Activated CD8-positive, alpha-beta memory T cell treated with anti-CD3 and anti-CD28 coated beads, Interleukin-2, amount 10 ng/mL, durations not matched to agents 7 days and 5 days (primary cell): ENCODE data around the gene KDM3A. TPM values are rescaled to one million over a fixed set of nuclear protein-coding genes. Genes with fewer than 3 reads are reported as not detected.
A peak's percentile ranks its signal among the peaks of the same experiment; 100 is the strongest.

Source experiments
- ATAC-seq: fragments of 150-1000 bp; cut with Tn5 transposase; one replicate; pipeline ENCODE4 v1.10.0; 2021; ENCODE audit warnings: moderate library complexity
- CTCF ChIA-PET: fragments of 350-600 bp; sonication (Branson Sonifier 250); formaldehyde crosslinking; loops from one replicate; lab custom pipeline; 2021; ENCODE audit warnings: antibody characterized with exemption; lab: Charles Lee
- DNase-seq: peaks from one replicate; pipeline ENCODE4 v3.0.0-alpha.2; 2020
- H3K27ac Mint-ChIP-seq: one replicate; pipeline ENCODE4 v1.8.0; 2021; ENCODE audit warnings: mild to moderate bottlenecking, mixed read lengths
- H3K27me3 Mint-ChIP-seq: one replicate; pipeline ENCODE4 v1.8.0; 2021; ENCODE audit warnings: mixed read lengths
- H3K36me3 Mint-ChIP-seq: one replicate; pipeline ENCODE4 v1.8.0; 2021; ENCODE audit warnings: mild to moderate bottlenecking, mixed read lengths
- H3K4me1 Mint-ChIP-seq: one replicate; pipeline ENCODE4 v1.8.0; 2021; ENCODE audit warnings: mixed read lengths
- H3K4me3 Mint-ChIP-seq: one replicate; pipeline ENCODE4 v1.8.0; 2021; ENCODE audit warnings: mild to moderate bottlenecking, moderate library complexity, mixed read lengths
- H3K9me3 Mint-ChIP-seq: one replicate; pipeline ENCODE4 v1.8.0; 2022; ENCODE audit warnings: low read depth, mixed read lengths
- total RNA-seq, 2 experiments: library from RNA; stranded (reverse); gene quantifications; one replicate each; pipeline ENCODE4 v1.2.3, GENCODE V29; 2021

The KDM3A gene, protein sequence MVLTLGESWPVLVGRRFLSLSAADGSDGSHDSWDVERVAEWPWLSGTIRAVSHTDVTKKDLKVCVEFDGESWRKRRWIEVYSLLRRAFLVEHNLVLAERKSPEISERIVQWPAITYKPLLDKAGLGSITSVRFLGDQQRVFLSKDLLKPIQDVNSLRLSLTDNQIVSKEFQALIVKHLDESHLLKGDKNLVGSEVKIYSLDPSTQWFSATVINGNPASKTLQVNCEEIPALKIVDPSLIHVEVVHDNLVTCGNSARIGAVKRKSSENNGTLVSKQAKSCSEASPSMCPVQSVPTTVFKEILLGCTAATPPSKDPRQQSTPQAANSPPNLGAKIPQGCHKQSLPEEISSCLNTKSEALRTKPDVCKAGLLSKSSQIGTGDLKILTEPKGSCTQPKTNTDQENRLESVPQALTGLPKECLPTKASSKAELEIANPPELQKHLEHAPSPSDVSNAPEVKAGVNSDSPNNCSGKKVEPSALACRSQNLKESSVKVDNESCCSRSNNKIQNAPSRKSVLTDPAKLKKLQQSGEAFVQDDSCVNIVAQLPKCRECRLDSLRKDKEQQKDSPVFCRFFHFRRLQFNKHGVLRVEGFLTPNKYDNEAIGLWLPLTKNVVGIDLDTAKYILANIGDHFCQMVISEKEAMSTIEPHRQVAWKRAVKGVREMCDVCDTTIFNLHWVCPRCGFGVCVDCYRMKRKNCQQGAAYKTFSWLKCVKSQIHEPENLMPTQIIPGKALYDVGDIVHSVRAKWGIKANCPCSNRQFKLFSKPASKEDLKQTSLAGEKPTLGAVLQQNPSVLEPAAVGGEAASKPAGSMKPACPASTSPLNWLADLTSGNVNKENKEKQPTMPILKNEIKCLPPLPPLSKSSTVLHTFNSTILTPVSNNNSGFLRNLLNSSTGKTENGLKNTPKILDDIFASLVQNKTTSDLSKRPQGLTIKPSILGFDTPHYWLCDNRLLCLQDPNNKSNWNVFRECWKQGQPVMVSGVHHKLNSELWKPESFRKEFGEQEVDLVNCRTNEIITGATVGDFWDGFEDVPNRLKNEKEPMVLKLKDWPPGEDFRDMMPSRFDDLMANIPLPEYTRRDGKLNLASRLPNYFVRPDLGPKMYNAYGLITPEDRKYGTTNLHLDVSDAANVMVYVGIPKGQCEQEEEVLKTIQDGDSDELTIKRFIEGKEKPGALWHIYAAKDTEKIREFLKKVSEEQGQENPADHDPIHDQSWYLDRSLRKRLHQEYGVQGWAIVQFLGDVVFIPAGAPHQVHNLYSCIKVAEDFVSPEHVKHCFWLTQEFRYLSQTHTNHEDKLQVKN (N-terminal part only)
- total RNA-seq: 10 to 100 TPM; 49.6 to 56.7 TPM

GRCh38 chr2:86440631-86441391, at the start of gene KDM3A:
Gene KDM3A (plus strand): TSS chr2:86441371. CDS start chr2:86442048, 677 bp downstream.
- peaks cover 42% of the 10 kb centered on the region for H3K4me1 Mint-ChIP-seq
- peak within 1 kb of the TSS; percentile 89 for H3K4me3 Mint-ChIP-seq
- H3K27ac Mint-ChIP-seq: peak within 1 kb of the TSS; percentile 100
- peak; percentile 88 for ATAC-seq
- H3K36me3 Mint-ChIP-seq: peaks cover 51% of the 10 kb centered on the region
- peaks cover 5% of the 10 kb centered on the region for H3K27me3 Mint-ChIP-seq
- DNase-seq: peak; percentile 100
- CTCF ChIA-PET: interaction anchor here (1.0 to 1.9 kb wide), 4 partner anchors 19 to 220 kb away, joined by 3 to 8 read pairs (median 5); no protein-coding TSS in a partner anchor
- peaks cover 22% of the 10 kb centered on the region for H3K9me3 Mint-ChIP-seq

- H3K9me3 Mint-ChIP-seq: peaks cover 3% of the 10 kb centered on the region
- H3K27ac Mint-ChIP-seq: no peak overlapping the region
- CTCF ChIA-PET: no interaction called here
- H3K4me1 Mint-ChIP-seq: peaks cover 6% of the 10 kb centered on the region
- no peaks in the 10 kb centered on the region for H3K36me3 Mint-ChIP-seq
- H3K4me3 Mint-ChIP-seq: no peak overlapping the region
- ATAC-seq: no peak
- no peak for DNase-seq
- peaks cover 4% of the 10 kb centered on the region for H3K27me3 Mint-ChIP-seq
These were observed 48.2 kb upstream of the KDM3A start for GRCh38 chr2:86392873-86393518.

DNA sequence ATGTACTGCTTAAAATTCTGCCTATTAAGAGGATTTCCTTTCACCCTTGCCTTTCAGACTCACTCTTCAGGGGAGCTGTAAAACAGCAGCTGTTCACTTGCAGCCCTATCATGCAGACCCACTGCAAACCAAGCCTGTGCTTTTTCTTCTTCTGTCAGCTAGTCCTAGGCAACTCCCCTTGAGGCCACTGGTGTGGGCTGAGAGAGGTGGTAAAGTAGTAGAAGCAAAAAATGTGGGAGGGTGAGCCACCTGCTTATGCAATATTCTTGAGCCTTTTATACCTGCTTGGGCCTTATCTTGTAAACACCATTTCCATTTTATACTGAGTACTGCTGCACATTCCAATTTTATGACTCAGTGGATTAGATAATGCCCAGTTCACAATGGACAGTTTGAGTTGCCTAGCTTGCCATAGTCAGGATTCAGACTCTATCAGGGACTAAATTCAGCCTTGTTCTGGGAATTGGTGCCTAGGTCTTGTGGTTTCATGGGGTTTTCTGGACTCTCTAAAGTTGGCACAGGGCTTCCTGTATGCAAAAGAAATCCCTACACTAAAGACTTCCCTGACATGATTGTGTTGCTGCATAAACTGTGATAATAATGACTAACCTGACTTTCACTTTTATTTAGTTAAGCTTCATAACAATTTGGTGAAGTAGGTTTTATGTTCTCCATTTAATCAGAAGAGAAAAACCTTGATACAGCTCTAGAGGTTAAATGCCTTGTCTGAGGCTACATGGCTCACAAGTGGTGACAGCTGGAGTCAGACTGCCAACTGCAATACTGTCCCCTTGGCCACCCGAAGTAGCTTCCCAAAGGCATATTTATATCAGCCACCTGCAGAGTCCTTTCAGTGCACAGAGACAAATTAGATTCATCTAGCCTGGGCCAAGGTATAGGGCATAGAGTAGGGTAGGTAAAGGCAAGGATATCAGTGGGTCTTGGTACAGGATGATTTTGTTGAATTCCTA, 47.4 kb upstream of the KDM3A start:
- Mint-ChIP-seq H3K4me1 (peaks cover 6% of the 10 kb centered on the region), H3K27ac (no peak overlapping the region), H3K27me3 (peaks cover 6% of the 10 kb centered on the region), H3K4me3 (no peak overlapping the region), H3K9me3 (peaks cover 3% of the 10 kb centered on the region), H3K36me3 (no peaks in the 10 kb centered on the region)
- DNase-seq: no peak
- CTCF ChIA-PET: no interaction called here
- ATAC-seq: no peak

DNA sequence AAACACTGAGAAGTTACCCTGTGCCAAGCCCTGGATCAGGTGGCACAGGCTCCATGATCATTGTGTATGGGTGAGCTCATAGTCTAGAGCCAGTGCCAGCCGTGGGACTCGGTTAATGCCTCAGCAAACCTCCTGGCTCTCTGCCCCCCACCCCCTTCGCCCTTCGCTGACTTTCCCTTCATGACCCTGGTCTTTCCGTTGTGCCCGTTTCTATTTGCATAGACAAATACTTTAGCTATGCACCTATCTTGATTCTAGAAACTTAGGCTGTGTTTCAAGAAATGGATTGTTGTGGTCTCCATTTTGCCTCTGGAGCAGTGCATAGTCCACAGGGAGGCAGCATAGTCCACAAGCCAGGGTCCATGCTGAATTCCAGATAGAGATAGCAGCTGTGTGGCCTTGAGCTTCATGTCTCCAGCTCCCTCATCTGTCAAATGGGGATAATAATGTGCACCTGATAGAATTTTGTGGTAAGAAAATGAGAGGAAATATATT, 44.8 kb upstream of the KDM3A start:
- H3K36me3 Mint-ChIP-seq: peaks cover 1% of the 10 kb centered on the region
- no peak overlapping the region for H3K27ac Mint-ChIP-seq
- ATAC-seq (no peak), DNase-seq (no peak)
- H3K9me3 Mint-ChIP-seq: peaks cover 3% of the 10 kb centered on the region
- no peak overlapping the region for H3K4me3 Mint-ChIP-seq
- H3K4me1 Mint-ChIP-seq: peaks cover 6% of the 10 kb centered on the region
- CTCF ChIA-PET: interaction anchor here (0.7 to 1.4 kb wide), 4 partner anchors 24 to 267 kb away, joined by 3 read pairs; no protein-coding TSS in a partner anchor
- H3K27me3 Mint-ChIP-seq: peaks cover 10% of the 10 kb centered on the region

DNA sequence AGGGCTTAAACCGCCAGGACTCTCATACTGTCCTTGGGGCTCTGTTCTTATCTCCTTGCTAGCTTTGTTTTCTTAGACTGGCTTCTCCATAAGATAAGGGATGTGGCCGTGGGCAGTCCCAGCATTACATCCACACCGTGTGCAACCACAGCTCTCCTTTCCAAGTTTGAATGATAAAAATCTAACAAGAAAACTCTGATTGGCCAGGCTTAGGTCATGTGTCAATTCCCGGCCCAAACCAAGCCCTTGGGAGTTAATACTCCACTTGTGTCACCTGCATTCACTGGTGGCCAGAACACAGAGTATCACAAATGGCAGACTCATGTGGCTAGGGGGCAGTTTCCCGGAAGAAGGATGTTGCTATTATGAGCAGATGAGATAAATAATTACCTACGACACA, 43.2 kb upstream of the KDM3A start:
- Mint-ChIP-seq H3K27ac (no peak overlapping the region), H3K9me3 (no peaks in the 10 kb centered on the region), H3K36me3 (peaks cover 1% of the 10 kb centered on the region), H3K4me1 (peaks cover 6% of the 10 kb centered on the region), H3K4me3 (no peak overlapping the region), H3K27me3 (peaks cover 7% of the 10 kb centered on the region)
- DNase-seq (no peak), ATAC-seq (no peak)
- CTCF ChIA-PET: no interaction called here

DNA sequence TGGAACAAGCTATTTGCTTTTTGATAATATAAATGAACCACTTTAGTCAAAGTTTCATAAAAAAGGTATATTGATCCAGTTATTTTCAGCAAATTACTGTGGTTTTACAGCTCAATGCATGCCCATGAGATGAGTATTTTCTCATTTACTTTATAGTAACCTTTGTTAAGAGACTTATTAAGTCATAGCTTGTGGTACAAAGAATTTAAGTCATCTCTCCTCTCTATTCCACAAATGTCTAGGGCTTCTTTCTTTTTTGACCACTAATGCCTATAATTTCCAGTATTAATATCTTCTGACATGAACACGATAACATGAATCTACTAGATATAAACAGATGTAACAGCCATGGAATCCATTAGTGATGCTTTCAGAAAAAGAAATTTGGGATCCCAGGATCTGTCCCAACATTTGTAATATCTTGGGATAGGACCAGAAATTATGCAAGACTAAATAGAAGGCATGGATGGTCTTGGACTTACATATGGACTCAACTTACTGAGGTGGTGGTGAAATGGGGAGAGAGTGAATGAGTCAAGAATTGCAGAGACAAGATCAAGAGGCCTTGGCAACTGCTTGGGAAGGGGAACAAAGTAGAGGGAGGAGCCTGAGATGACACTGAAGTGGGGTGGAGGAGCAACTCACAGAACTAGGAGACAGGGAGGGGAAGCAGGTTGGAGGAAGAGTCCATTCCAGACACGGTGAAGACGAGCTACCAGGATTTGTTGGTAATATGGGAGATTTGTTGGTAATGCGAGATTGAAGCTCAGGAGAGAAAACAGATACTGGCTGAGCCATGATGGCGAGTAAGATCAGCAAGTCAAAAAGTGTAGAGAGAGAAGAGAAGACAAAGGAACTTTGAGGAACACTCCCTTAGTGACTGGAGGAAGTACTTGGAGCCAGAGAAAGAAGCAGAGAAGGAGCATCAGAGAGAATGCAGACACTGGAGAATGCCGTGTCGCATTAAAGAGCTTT, 42.4 kb upstream of the KDM3A start:
- CTCF ChIA-PET: no interaction called here
- H3K27me3 Mint-ChIP-seq: peaks cover 7% of the 10 kb centered on the region
- H3K4me3 Mint-ChIP-seq: no peak overlapping the region
- no peak for DNase-seq
- peaks cover 1% of the 10 kb centered on the region for H3K36me3 Mint-ChIP-seq
- H3K4me1 Mint-ChIP-seq: peaks cover under 1% of the 10 kb centered on the region
- H3K27ac Mint-ChIP-seq: no peak overlapping the region
- H3K9me3 Mint-ChIP-seq: no peaks in the 10 kb centered on the region
- ATAC-seq: no peak

DNA sequence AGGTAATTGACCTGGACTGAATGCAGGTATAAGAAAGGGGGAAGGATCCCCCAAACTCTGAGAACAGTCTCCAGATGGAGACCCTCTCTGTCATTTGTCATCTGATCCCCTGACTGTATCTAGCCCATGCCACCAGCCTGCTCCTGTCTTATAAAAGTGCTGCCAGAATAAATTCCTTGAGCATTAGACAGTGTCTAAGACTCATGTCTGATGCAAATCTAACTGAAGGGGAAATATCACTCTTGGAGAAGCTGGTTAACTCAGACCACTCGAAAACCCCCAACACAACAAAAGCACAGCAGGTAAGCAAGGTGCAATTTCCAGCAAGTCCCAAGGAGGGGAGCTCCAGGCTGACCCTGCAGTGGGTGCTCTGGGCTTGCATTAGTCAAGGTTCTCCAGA, 40.9 kb upstream of the KDM3A start:
- H3K4me3 Mint-ChIP-seq: no peak overlapping the region
- CTCF ChIA-PET: no interaction called here
- H3K36me3 Mint-ChIP-seq: peaks cover 1% of the 10 kb centered on the region
- H3K9me3 Mint-ChIP-seq: no peaks in the 10 kb centered on the region
- H3K27ac Mint-ChIP-seq: no peak overlapping the region
- DNase-seq (no peak), ATAC-seq (no peak)
- H3K27me3 Mint-ChIP-seq: peaks cover 7% of the 10 kb centered on the region
- no peaks in the 10 kb centered on the region for H3K4me1 Mint-ChIP-seq

- Mint-ChIP-seq H3K4me1 (no peaks in the 10 kb centered on the region), H3K27ac (no peak overlapping the region), H3K36me3 (no peaks in the 10 kb centered on the region), H3K27me3 (peaks cover 33% of the 10 kb centered on the region), H3K4me3 (no peak overlapping the region), H3K9me3 (peaks cover 2% of the 10 kb centered on the region)
- CTCF ChIA-PET: no interaction called here
- DNase-seq: no peak
- ATAC-seq: no peak
These were observed 30.6 kb upstream of the KDM3A start for GRCh38 chr2:86410581-86410980.

- Mint-ChIP-seq H3K27ac (no peak overlapping the region), H3K4me3 (no peak overlapping the region), H3K36me3 (no peaks in the 10 kb centered on the region), H3K4me1 (no peaks in the 10 kb centered on the region), H3K9me3 (peaks cover 2% of the 10 kb centered on the region), H3K27me3 (peaks cover 39% of the 10 kb centered on the region)
- CTCF ChIA-PET: no interaction called here
- no peak for DNase-seq
- no peak for ATAC-seq
These were observed 29.8 kb upstream of the KDM3A start for GRCh38 chr2:86411396-86411795.

- no peak overlapping the region for H3K4me3 Mint-ChIP-seq
- peaks cover 2% of the 10 kb centered on the region for H3K9me3 Mint-ChIP-seq
- H3K27ac Mint-ChIP-seq: no peak overlapping the region
- no peaks in the 10 kb centered on the region for H3K4me1 Mint-ChIP-seq
- H3K36me3 Mint-ChIP-seq: no peaks in the 10 kb centered on the region
- H3K27me3 Mint-ChIP-seq: peaks cover 39% of the 10 kb centered on the region
- ATAC-seq (no peak), DNase-seq (no peak)
- CTCF ChIA-PET: interaction anchor here (0.6 kb wide), 1 partner anchor 43 kb away, joined by 3 read pairs; no protein-coding TSS in a partner anchor
These were observed 29.2 kb upstream of the KDM3A start for GRCh38 chr2:86412007-86412406.
